Liver (tissue), 9 donors: ENCODE data around the gene UGT1A8. TPM values are rescaled to one million over a fixed set of nuclear protein-coding genes. Genes with fewer than 3 reads are reported as not detected.

Source experiments
- DNase-seq: peaks from one replicate; pipeline ENCODE4 v3.0.0-alpha.2; 2017; ENCODE audit warnings: low spot score
- H3K27ac ChIP-seq, 2 donors: one replicate each; pipeline ENCODE4 v1.7.0; 2013; ENCODE audit warnings: inconsistent platforms in 2 of 2, low read length in 2 of 2, control low read depth in 1 of 2, low read depth in 1 of 2, mild to moderate bottlenecking in 1 of 2
- H3K27me3 ChIP-seq, 4 donors: one replicate each; pipeline versions ENCODE4 v1.6.1 to v1.7.0; 2013; ENCODE audit warnings: low read length in 3 of 4, inconsistent platforms in 1 of 4, mild to moderate bottlenecking in 1 of 4, moderate library complexity in 1 of 4; ENCODE audit not compliant: control insufficient read depth in 4 of 4, insufficient read depth in 4 of 4
- H3K36me3 ChIP-seq, 4 donors: one replicate each; pipeline versions ENCODE4 v1.6.1 to v1.7.0; 2013; ENCODE audit warnings: low read length in 3 of 4, mild to moderate bottlenecking in 3 of 4, low read depth in 1 of 4, moderate library complexity in 1 of 4; ENCODE audit not compliant: control insufficient read depth in 4 of 4, insufficient read depth in 3 of 4
- H3K4me1 ChIP-seq, 4 donors: one replicate each; pipeline versions ENCODE4 v1.6.1 to v1.7.0; 2013; ENCODE audit warnings: low read length in 3 of 4, mild to moderate bottlenecking in 3 of 4, moderate library complexity in 1 of 4; ENCODE audit not compliant: control insufficient read depth in 4 of 4, insufficient read depth in 4 of 4
- H3K4me3 ChIP-seq, 3 donors: one replicate each; pipeline versions ENCODE4 v1.6.1 to v1.7.0; 2013; ENCODE audit warnings: low read length in 3 of 3, control low read depth in 1 of 3, low read depth in 1 of 3, mild to moderate bottlenecking in 1 of 3
- H3K9ac ChIP-seq, 2 donors: one replicate each; pipeline ENCODE4 v1.7.0; 2013; ENCODE audit warnings: low read length in 2 of 2, mild to moderate bottlenecking in 2 of 2, moderate library complexity in 2 of 2, control low read depth in 1 of 2, low read depth in 1 of 2
- H3K9me3 ChIP-seq, 4 donors: one replicate each; pipeline versions ENCODE4 v1.6.1 to v1.7.0; 2013; ENCODE audit warnings: low read length in 3 of 4; ENCODE audit not compliant: control insufficient read depth in 4 of 4
- EGR1 ChIP-seq, 2 donors: IDR thresholded peaks; 2 replicates each; pipeline ENCODE4 v1.6.1; 2016 to 2018; ENCODE audit warnings: antibody characterized with exemption in 2 of 2, low read depth in 2 of 2
- FOXA1 ChIP-seq: IDR thresholded peaks from 2 replicates; pipeline ENCODE4 v1.6.1; 2016; ENCODE audit warnings: antibody characterized with exemption
- FOXA2 ChIP-seq: IDR thresholded peaks from 2 replicates; pipeline ENCODE4 v1.6.1; 2016; ENCODE audit warnings: antibody characterized with exemption
- GABPA ChIP-seq, 2 donors: IDR thresholded peaks in 1 of 2; conservative IDR thresholded peaks in 1 of 2; 2 replicates each; pipeline ENCODE4 v1.6.1; 2016; ENCODE audit warnings: antibody characterized with exemption in 2 of 2, mild to moderate bottlenecking in 1 of 2, moderate library complexity in 1 of 2
- HNF4A ChIP-seq, 2 donors: conservative IDR thresholded peaks; 2 replicates each; pipeline ENCODE4 v1.6.1; 2016; ENCODE audit warnings: antibody characterized with exemption in 2 of 2, mild to moderate bottlenecking in 2 of 2
- HNF4G ChIP-seq: IDR thresholded peaks from 2 replicates; pipeline ENCODE4 v1.6.1; 2016; ENCODE audit warnings: antibody characterized with exemption
- JUND ChIP-seq, 2 donors: IDR thresholded peaks; 2 replicates each; pipeline ENCODE4 v1.6.1; 2016; ENCODE audit warnings: antibody characterized with exemption in 2 of 2
- NR2F2 ChIP-seq: IDR thresholded peaks from 2 replicates; pipeline ENCODE4 v1.6.1; 2016; ENCODE audit warnings: antibody characterized with exemption
- RAD21 ChIP-seq, 2 donors: IDR thresholded peaks; 2 replicates each; pipeline ENCODE4 v1.6.1; 2016; ENCODE audit warnings: antibody characterized with exemption in 2 of 2, mild to moderate bottlenecking in 2 of 2
- RXRA ChIP-seq, 2 donors: IDR thresholded peaks; 2 replicates each; pipeline ENCODE4 v1.6.1; 2017 to 2018; ENCODE audit warnings: antibody characterized with exemption in 2 of 2, mild to moderate bottlenecking in 1 of 2
- SP1 ChIP-seq: IDR thresholded peaks from 2 replicates; pipeline ENCODE4 v1.6.1; 2018; ENCODE audit warnings: antibody characterized with exemption, mild to moderate bottlenecking
- TAF1 ChIP-seq: conservative IDR thresholded peaks from 2 replicates; pipeline ENCODE4 v1.6.1; 2016; ENCODE audit warnings: antibody characterized with exemption, mild to moderate bottlenecking
- YY1 ChIP-seq: IDR thresholded peaks from 2 replicates; pipeline ENCODE4 v1.6.1; 2016; ENCODE audit warnings: antibody characterized with exemption, mild to moderate bottlenecking
- WGBS: extraction: QIAGEN DNeasy Blood & Tissue Kit; methylation state at CpG from one replicate; pipeline ENCODE4 v1.1.7; 2013; 5-methylcytosine and 5-hydroxymethylcytosine counted together
- polyA plus RNA-seq, 2 donors: library from polyadenylated mRNA; stranded (reverse) in 1 of 2; unstranded in 1 of 2; fragments of 200-250 nt in 1 of 2; fragments of >200 nt in 1 of 2; fragmentation: Nextera tagmentation in 1 of 2; extraction: Ambion mirVana in 1 of 2; gene quantifications; one replicate each; pipeline versions ENCODE4 v1.2.1 to v1.2.3, GENCODE V29; 2013 to 2015
- total RNA-seq, 2 donors: library from RNA; depleted of rRNA; stranded (reverse); fragments of >200 nt; gene quantifications; one replicate each; pipeline ENCODE4 v1.2.3, GENCODE V29; 2014
- TF ChIP-seq, protein P1 (sequence below): IDR thresholded peaks from 2 replicates; pipeline ENCODE4 v1.6.1; 2016; ENCODE audit warnings: antibody characterized with exemption, mild to moderate bottlenecking
- TF ChIP-seq, protein P2 (sequence below): fragments of 150-350 bp; IDR thresholded peaks from 2 replicates; pipeline ENCODE4 v1.5.1; 2017; ENCODE audit warnings: improper control_type of control experiment, low read depth, low read length; ENCODE audit not compliant: missing input control
- TF ChIP-seq, protein P3 (sequence below): IDR thresholded peaks from 2 replicates; pipeline ENCODE4 v1.6.1; 2016; ENCODE audit warnings: antibody characterized with exemption
- TF ChIP-seq, protein P4 (sequence below): IDR thresholded peaks from 2 replicates; pipeline ENCODE4 v1.6.1; 2016; ENCODE audit warnings: antibody characterized with exemption
- TF ChIP-seq, protein P5 (sequence below): IDR thresholded peaks from 2 replicates; pipeline ENCODE4 v1.6.1; 2016; ENCODE audit warnings: antibody characterized with exemption
- donor health status: healthy.
- donor health status: healthy.
- donor health status: healthy.
- donor health status: healthy.
- donor health status: healthy.

Gene UGT1A8
- total and polyA plus RNA-seq, 4 donors = 0.17 to 0.51 (median 0.48) TPM; not detected in 1

DNA sequence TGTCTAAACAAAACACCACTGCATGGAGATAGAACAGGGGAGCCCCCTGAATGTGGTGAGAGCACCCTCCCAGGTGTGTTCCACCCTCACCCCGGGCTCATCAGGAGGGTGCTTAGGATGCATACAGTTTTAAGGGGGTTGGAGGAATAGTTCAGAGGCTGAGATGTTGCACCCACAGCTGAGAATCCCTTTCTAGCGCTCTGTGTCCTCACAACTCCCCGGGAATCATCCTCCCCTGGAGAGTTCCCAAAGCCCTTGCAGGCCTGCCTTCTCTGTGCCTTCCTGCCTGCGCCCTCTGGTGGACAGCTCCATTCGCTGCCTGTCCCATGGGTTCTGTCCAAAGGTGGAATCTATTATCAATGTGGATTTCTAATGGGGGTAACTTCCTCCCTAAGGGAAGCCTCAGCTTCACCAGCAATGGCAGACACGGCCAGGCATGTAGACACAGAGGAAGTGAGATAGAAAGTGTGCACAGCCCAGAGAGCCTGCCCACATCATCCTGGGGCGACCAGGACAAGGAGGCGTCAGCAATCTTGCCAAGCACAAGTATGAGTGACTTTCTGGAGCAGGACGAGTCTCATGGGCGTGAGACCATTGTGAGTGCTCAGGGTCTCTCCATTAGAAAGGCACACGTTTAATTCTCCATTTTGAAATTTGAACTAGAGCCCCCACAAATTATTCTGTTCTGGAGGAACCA is 94.0 kb downstream of the UGT1A8 start:
- Histone ChIP-seq H3K4me1 (peaks cover 10 to 28% (median 16%) of the 10 kb centered on the region in 4 donors), H3K4me3 (no peak overlapping the region), H3K36me3 (no peaks in the 10 kb centered on the region), H3K9ac (no peak overlapping the region), H3K27ac (no peak overlapping the region), H3K27me3 (no peaks in the 10 kb centered on the region), H3K9me3 (no peaks in the 10 kb centered on the region)
- TF ChIP-seq HNF4G (peak; percentile 27), TAF1 (no peak), EGR1 (IDR thresholded peaks at IDR 0.05; ENCODE audit: low read depth in 2 of 2) (no peak), NR2F2 (no peak), FOXA2 (no peak), RXRA (IDR thresholded peaks at IDR 0.05) (peak; percentile 33 to 72), RAD21 (IDR thresholded peaks at IDR 0.05) (peak; percentile 95 to 99), JUND (IDR thresholded peaks at IDR 0.05) (no peak), SP1 (no peak), GABPA (IDR thresholded peaks at IDR 0.05 in 1 of 2, conservative IDR thresholded peaks at IDR 0.05 in 1 of 2) (no peak), HNF4A (conservative IDR thresholded peaks at IDR 0.05) (peak; percentile 26 to 61), YY1 (peak; percentile 4), FOXA1 (no peak)
- TF ChIP-seq, protein P1, sequence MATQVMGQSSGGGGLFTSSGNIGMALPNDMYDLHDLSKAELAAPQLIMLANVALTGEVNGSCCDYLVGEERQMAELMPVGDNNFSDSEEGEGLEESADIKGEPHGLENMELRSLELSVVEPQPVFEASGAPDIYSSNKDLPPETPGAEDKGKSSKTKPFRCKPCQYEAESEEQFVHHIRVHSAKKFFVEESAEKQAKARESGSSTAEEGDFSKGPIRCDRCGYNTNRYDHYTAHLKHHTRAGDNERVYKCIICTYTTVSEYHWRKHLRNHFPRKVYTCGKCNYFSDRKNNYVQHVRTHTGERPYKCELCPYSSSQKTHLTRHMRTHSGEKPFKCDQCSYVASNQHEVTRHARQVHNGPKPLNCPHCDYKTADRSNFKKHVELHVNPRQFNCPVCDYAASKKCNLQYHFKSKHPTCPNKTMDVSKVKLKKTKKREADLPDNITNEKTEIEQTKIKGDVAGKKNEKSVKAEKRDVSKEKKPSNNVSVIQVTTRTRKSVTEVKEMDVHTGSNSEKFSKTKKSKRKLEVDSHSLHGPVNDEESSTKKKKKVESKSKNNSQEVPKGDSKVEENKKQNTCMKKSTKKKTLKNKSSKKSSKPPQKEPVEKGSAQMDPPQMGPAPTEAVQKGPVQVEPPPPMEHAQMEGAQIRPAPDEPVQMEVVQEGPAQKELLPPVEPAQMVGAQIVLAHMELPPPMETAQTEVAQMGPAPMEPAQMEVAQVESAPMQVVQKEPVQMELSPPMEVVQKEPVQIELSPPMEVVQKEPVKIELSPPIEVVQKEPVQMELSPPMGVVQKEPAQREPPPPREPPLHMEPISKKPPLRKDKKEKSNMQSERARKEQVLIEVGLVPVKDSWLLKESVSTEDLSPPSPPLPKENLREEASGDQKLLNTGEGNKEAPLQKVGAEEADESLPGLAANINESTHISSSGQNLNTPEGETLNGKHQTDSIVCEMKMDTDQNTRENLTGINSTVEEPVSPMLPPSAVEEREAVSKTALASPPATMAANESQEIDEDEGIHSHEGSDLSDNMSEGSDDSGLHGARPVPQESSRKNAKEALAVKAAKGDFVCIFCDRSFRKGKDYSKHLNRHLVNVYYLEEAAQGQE = no peak
- TF ChIP-seq, protein P2, sequence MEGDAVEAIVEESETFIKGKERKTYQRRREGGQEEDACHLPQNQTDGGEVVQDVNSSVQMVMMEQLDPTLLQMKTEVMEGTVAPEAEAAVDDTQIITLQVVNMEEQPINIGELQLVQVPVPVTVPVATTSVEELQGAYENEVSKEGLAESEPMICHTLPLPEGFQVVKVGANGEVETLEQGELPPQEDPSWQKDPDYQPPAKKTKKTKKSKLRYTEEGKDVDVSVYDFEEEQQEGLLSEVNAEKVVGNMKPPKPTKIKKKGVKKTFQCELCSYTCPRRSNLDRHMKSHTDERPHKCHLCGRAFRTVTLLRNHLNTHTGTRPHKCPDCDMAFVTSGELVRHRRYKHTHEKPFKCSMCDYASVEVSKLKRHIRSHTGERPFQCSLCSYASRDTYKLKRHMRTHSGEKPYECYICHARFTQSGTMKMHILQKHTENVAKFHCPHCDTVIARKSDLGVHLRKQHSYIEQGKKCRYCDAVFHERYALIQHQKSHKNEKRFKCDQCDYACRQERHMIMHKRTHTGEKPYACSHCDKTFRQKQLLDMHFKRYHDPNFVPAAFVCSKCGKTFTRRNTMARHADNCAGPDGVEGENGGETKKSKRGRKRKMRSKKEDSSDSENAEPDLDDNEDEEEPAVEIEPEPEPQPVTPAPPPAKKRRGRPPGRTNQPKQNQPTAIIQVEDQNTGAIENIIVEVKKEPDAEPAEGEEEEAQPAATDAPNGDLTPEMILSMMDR = peak; percentile 89
- TF ChIP-seq, protein P3, sequence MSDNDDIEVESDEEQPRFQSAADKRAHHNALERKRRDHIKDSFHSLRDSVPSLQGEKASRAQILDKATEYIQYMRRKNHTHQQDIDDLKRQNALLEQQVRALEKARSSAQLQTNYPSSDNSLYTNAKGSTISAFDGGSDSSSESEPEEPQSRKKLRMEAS = no peak
- TF ChIP-seq, protein P4, sequence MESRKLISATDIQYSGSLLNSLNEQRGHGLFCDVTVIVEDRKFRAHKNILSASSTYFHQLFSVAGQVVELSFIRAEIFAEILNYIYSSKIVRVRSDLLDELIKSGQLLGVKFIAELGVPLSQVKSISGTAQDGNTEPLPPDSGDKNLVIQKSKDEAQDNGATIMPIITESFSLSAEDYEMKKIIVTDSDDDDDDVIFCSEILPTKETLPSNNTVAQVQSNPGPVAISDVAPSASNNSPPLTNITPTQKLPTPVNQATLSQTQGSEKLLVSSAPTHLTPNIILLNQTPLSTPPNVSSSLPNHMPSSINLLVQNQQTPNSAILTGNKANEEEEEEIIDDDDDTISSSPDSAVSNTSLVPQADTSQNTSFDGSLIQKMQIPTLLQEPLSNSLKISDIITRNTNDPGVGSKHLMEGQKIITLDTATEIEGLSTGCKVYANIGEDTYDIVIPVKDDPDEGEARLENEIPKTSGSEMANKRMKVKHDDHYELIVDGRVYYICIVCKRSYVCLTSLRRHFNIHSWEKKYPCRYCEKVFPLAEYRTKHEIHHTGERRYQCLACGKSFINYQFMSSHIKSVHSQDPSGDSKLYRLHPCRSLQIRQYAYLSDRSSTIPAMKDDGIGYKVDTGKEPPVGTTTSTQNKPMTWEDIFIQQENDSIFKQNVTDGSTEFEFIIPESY = no peak
- TF ChIP-seq, protein P5, sequence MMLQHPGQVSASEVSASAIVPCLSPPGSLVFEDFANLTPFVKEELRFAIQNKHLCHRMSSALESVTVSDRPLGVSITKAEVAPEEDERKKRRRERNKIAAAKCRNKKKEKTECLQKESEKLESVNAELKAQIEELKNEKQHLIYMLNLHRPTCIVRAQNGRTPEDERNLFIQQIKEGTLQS = no peak
- DNase-seq = peak; percentile 81
- 41% methylated on average over 11 of the region's 11 CpGs for WGBS
